Measurements from ENCODE around the gene NRG3.

The NRG3 gene

GRCh38 chr10:82722273-82722672 lies 847.3 kb downstream of the NRG3 start:
- no peak for ATAC-seq

GRCh38 chr10:82736305-82736704 lies 861.3 kb downstream of the NRG3 start:
- ATAC-seq = no peak

DNA sequence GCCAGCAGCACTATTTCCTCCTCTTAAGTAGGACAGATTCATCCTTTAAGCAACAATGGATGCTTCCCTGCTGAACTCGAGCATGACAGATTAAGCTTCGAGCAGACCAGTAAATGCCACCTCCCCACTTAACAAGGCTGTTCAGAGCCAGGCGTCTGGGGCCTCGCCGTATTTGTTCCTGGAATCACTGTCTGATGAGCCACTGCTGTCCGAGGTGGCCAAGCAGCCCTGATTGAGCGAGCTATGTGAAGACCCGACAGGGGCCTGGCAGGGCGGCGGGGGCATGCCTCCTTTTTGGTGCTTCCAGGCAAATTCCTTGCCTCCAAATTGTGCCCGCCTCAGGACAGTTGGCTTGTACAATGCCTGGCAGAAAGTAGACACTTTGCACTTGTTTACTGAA lies 862.6 kb downstream of the NRG3 start:
- ATAC-seq = no peak

DNA sequence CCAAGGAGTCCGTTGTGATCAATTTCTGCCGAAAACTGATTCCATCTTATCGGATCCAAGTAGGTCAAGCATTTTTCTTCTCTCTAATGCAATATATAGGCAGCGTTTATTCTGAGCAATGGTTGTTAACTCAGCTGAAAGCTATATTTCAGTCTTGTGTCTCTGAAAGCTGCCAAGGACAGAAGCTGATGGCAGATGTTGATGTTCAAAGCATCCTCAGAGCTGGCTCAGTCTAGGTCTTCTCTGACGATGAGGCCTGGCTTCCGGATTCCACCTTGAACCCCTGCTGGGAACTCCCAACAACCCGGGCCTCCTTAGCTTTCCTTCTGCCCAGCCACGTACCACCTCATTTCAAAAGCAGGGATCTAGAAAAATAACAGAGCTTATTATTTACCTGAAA lies 863.6 kb downstream of the NRG3 start:
- no peak for ATAC-seq

DNA sequence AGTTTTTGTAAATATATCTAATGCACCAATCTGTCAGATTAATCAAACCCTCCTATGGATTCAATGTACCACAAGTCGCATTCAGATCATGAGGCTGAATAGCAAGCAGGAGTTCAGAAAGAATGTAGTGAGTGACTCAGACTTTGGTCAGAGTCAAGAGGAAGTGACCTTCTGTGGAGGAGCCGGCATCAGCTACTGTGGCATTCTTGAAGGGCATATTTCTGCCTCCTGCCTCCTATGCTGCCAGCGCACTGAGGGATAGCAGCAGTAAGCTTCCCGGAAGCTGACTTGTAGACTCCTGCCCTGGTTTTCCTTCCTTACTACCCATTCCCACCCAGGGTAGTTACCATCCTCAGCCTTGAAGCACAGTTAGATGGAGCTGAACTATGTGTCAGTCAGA lies 867.5 kb downstream of the NRG3 start:
- no peak for ATAC-seq

GRCh38 chr10:82742898-82743297 lies 867.9 kb downstream of the NRG3 start:
- no peak for ATAC-seq

DNA sequence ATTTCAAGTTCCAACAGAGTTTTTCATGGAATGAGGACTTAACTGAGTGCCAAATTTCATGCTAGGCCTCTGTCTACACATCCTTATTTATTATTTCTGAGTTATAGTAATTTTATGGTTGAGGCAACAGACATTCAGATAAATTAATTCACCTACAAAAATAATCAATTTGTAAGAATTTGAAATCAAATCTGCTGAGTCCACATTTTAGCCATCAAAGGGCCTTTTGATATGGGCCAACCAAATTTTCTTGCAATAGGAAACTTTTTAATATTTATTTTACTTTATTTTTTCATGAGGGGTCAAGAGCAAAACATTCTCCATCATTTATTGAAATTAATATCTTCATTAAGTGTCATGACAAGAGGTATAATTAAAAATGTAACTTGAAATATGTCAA lies 875.5 kb downstream of the NRG3 start:
- no peak for ATAC-seq

GRCh38 chr10:82757397-82757796 lies 882.4 kb downstream of the NRG3 start:
- no peak for ATAC-seq

DNA sequence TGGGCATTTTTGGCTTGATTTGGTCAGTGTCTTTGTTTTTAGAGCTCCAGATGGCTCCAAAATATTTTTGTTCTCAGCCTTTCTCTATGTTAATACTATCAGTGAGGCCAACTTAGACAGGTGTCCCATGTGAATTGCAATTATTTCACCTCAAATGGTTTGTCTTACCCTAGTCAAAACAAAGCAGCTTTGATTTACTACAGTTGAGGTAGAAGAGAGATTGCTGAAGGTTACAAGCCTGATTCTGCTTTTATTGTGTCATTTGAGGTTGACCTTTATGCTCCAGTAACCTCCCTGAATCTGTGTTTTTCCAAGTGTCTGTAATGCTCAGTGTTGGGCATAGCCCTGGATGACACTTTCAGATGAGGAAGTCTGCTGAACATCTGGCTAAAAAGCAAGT lies 882.9 kb downstream of the NRG3 start:
- ATAC-seq = no peak

DNA sequence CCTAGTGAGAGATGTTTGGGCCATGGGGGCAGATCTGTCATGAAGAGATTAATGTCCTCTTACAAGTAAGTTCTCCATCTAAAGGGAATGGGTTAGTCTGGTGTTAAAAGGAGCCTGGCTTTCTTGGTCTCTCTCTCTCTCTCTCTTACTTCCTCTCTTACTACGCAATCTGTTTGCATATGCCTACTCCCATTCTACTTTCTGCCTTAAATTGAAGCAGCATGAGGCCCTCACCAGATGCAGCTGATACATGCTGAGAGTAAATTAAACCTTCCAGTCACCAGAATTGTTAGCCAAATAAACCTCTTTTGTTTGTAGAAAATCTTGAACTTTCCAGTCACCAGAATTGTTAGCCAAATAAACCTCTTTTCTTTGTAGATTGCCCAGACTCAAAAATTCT lies 884.1 kb downstream of the NRG3 start:
- no peak for ATAC-seq

DNA sequence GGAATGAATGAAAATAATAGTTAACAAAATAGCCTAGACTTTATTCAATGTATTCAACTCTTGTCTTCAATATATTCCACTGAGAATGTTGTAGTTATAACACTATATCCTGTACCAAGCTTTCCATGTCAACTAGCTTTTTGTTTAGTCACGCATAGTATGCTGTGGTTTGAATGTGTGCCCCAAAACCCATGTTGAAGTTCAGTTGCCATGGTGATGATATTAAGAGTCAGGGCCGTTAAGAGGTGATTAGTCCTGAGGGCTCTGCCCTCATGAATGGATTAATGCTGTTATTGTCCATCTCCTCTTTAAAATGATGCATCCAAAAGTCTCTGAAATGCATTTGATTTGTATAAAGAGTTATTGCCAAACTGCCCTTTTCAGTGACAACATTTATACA lies 887.6 kb downstream of the NRG3 start:
- ATAC-seq = no peak

- ATAC-seq = no peak
Observed at GRCh38 chr10:82768040-82768439, 893.0 kb downstream of the NRG3 start.

- no peak for ATAC-seq
Observed at GRCh38 chr10:82778908-82779307, 903.9 kb downstream of the NRG3 start.

GRCh38 chr10:82796510-82796909 lies 921.5 kb downstream of the NRG3 start:
- ATAC-seq = no peak

- ATAC-seq = no peak
Observed at GRCh38 chr10:82801289-82801688, 926.3 kb downstream of the NRG3 start.

GRCh38 chr10:82811621-82812020 lies 936.6 kb downstream of the NRG3 start:
- no peak for ATAC-seq

DNA sequence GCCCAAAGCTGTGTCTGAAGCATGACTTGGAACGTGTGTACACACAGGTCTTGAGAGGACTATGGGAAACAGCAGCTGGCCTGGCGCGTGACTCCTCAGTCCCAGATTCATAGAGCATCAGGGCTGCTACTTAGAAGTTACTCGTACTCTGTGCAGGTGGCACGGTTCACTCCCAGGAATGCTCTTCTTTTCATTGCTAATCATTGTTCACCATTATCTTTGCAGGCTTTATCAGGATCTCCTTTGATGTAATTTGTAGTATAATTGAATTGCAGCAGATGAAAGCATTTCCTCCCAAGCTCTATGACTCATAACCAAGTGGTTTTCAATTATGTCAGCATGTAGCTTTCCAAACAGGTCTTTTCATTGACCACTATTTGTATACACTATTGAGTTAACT lies 938.9 kb downstream of the NRG3 start:
- ATAC-seq = no peak

- ATAC-seq = no peak
Observed at GRCh38 chr10:82814635-82815034, 939.6 kb downstream of the NRG3 start.

- ATAC-seq = no peak
Observed at GRCh38 chr10:82815680-82816079, 940.7 kb downstream of the NRG3 start.

GRCh38 chr10:82817676-82818422 lies 942.9 kb downstream of the NRG3 start:
- ATAC-seq = no peak

DNA sequence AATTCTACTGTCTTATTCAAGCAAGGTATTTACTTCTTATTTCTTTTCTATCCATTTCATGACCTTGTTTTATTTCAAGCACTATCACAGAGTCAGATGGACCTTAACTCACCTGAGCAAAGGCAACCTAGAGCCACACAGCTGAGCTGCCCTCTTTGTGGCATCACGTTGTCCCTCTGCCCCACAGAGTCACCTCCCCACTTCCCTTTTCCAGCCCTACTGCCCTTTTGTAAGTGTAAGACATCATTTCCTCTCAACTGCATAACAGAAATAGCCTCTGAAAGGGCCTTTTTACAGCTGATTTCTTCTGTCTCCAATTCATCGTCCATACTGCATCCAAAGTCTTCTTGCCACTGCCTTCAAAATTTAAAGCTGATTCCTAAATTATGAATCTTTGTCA lies 946.0 kb downstream of the NRG3 start:
- no peak for ATAC-seq

DNA sequence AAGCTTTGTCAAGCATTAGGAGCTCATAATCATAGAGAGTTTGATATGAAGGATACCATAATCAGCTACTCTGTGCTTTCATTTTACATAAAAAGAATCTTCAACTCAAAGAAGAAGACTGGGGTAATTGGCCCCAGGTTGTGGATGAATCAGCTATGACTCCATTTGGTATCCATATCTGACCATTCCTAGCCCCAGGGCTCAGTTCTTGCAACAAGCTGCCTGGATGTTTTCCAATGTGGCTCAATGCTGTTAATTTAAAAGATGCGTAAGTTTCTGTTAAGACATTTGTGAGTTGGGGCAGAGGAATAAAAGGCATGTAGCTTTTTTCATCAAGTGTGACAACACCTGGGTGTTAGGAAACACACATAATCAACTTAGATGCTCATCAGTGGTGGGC lies 951.1 kb downstream of the NRG3 start:
- ATAC-seq = no peak

DNA sequence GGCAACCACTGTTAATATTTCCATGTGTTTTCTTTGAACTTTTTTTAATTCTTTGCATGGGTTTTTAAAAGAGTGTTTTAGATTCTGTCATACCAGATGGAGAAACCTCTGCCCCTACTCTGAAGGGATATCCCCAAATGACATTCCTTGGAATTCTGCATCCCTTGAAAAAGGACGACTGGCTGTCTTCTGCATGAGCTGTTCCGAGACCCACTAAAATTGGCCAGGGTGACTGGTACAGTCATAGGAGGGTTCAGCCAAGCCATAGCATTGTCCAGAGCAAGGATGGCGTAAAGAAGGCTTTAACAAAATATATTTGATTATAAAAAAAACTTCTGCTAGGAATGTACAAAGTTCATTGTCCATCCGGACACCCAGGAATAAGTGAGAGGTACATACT lies 952.9 kb downstream of the NRG3 start:
- ATAC-seq = no peak

DNA sequence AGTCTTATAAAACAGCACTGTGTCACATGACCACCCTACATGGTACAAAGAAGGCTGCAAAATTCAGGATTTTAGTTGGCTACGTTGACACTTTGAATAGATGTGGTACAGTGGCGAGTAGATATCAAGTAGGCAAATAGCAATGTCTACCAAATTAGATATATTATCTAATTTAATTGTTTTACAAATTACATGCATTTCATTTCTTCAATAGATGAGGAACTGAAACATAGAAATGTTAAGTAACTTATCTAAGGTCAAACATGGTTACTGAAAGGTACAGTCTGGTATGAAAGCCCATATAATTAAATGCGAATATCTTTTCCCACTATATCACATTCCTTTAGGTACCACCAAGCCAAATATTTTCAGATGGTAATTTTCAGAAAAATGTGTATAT lies 972.2 kb downstream of the NRG3 start:
- no peak for ATAC-seq

- no peak for ATAC-seq
Observed at GRCh38 chr10:82850191-82850590, 975.2 kb downstream of the NRG3 start.

Data from activated CD4-positive, CD25-positive, alpha-beta regulatory T cell treated with anti-CD3 and anti-CD28 coated beads, Interleukin-2, amount 50 U/mL, for 24 hours (primary cell).